H1 (cell line): ENCODE data around the gene DUSP7. TPM values are rescaled to one million over a fixed set of nuclear protein-coding genes. Genes with fewer than 3 reads are reported as not detected.

ENCODE experiments used
- CTCF ChIA-PET: fragments of 300-600 bp; sonication (Branson Sonifier 250); formaldehyde crosslinking; loops from one replicate; lab custom pipeline; 2021; ENCODE audit not compliant: partially characterized antibody; lab: Charles Lee
- POLR2A ChIA-PET: fragments of 300-600 bp; sonication (Branson Sonifier 250); formaldehyde crosslinking; loops from one replicate; lab custom pipeline; 2021; ENCODE audit warnings: inconsistent platforms; ENCODE audit not compliant: partially characterized antibody; lab: Charles Lee
- DNase-seq, 2 experiments: peaks; one replicate each; pipeline versions ENCODE4 v3.0.0 to v3.0.0-alpha.2; 2010 to 2022; ENCODE audit warnings: low spot score in 2 of 2, low read depth in 1 of 2, mixed read lengths in 1 of 2
- FAIRE-seq: peaks from 2 replicates; lab custom pipeline; 2011; peaks lifted over from hg19 to GRCh38; lab: Jason Lieb, UNC
- H2AFZ ChIP-seq: 2 replicates; pipeline ENCODE4 v1.8.1; 2012; ENCODE audit warnings: low read length, inconsistent platforms
- H2AK5ac ChIP-seq: 2 replicates; pipeline ENCODE4 v1.6.1; 2013; ENCODE audit warnings: low read depth, low read length
- H2BK120ac ChIP-seq: replicated peaks from 2 replicates; pipeline ENCODE3; 2013; ENCODE audit warnings: low read depth, low read length, inconsistent platforms
- H2BK12ac ChIP-seq: 2 replicates; pipeline ENCODE4 v1.6.1; 2013; ENCODE audit warnings: low read depth, low read length
- H2BK15ac ChIP-seq: 2 replicates; pipeline ENCODE4 v1.6.1; 2013; ENCODE audit warnings: low read length
- H2BK20ac ChIP-seq: 2 replicates; pipeline ENCODE4 v1.6.1; 2013; ENCODE audit warnings: low read length
- H2BK5ac ChIP-seq: 2 replicates; pipeline ENCODE4 v1.6.1; 2013; ENCODE audit warnings: low read depth, low read length
- H3K14ac ChIP-seq: 2 replicates; pipeline ENCODE4 v1.6.1; 2013; ENCODE audit warnings: inconsistent platforms; ENCODE audit not compliant: insufficient read length
- H3K18ac ChIP-seq: 2 replicates; pipeline ENCODE4 v1.6.1; 2013; ENCODE audit warnings: low read length; ENCODE audit errors: extremely low read depth
- H3K23ac ChIP-seq: 2 replicates; pipeline ENCODE4 v1.6.1; 2013; ENCODE audit warnings: inconsistent platforms; ENCODE audit not compliant: insufficient read length
- H3K23me2 ChIP-seq: 2 replicates; pipeline ENCODE4 v1.6.1; 2013; ENCODE audit warnings: low read depth, low read length
- H3K27ac ChIP-seq: 2 replicates; pipeline ENCODE4 v1.6.1; 2011; ENCODE audit warnings: low read depth, low read length, inconsistent platforms
- H3K27me3 ChIP-seq, 4 experiments: replicated peaks in 1 of 4; 1 replicate in 1 of 4; 2 replicates in 3 of 4; pipeline versions ENCODE4 v1.6.1 to v1.8.1; 2011 to 2013; ENCODE audit warnings: low read length in 3 of 4, mild to moderate bottlenecking in 3 of 4, inconsistent platforms in 2 of 4, mixed read lengths in 2 of 4, moderate library complexity in 1 of 4; ENCODE audit not compliant: control insufficient read depth in 3 of 4, insufficient read depth in 3 of 4; ENCODE audit errors: extremely low read depth in 1 of 4
- H3K36me3 ChIP-seq, 4 experiments: 2 replicates each; pipeline versions ENCODE4 v1.6.1 to v1.8.1; 2011 to 2013; ENCODE audit warnings: mild to moderate bottlenecking in 4 of 4, low read length in 3 of 4, moderate library complexity in 2 of 4, control low read depth in 1 of 4, inconsistent platforms in 1 of 4; ENCODE audit not compliant: insufficient read depth in 4 of 4, control insufficient read depth in 2 of 4
- H3K4ac ChIP-seq: replicated peaks from 2 replicates; pipeline ENCODE3; 2013; ENCODE audit warnings: low read length, low read depth, mixed read lengths, inconsistent platforms; ENCODE audit not compliant: insufficient read length
- H3K4me1 ChIP-seq, 4 experiments: replicated peaks in 1 of 4; 1 replicate in 1 of 4; 2 replicates in 3 of 4; pipeline versions ENCODE4 v1.6.1 to v1.8.1; 2011 to 2013; ENCODE audit warnings: low read length in 3 of 4, inconsistent platforms in 2 of 4, mixed read lengths in 1 of 4; ENCODE audit not compliant: insufficient read depth in 4 of 4, control insufficient read depth in 3 of 4
- H3K4me2 ChIP-seq, 2 experiments: 2 replicates each; pipeline versions ENCODE4 v1.6.1 to v1.8.1; 2011 to 2013; ENCODE audit warnings: low read depth in 2 of 2, low read length in 2 of 2, control low read depth in 1 of 2, inconsistent platforms in 1 of 2, mild to moderate bottlenecking in 1 of 2; ENCODE audit not compliant: insufficient read depth in 1 of 2
- H3K4me3 ChIP-seq, 4 experiments: fragments of 200-600, 300-600 bp in 1 of 4; sonication (generic), shearing (Covaris generic), sonication (Bioruptor Twin) in 1 of 4; 2 replicates each; pipeline versions ENCODE4 v1.5.1 to v1.8.1; 2011 to 2016; ENCODE audit warnings: low read length in 4 of 4, low read depth in 3 of 4, control low read depth in 2 of 4, inconsistent platforms in 2 of 4, mild to moderate bottlenecking in 2 of 4, mixed read lengths in 1 of 4, moderate library complexity in 1 of 4; ENCODE audit not compliant: insufficient read depth in 2 of 4; ENCODE audit errors: extremely low read depth in 1 of 4
- H3K56ac ChIP-seq: replicated peaks from 2 replicates; pipeline ENCODE3; 2013; ENCODE audit warnings: low read depth, mild to moderate bottlenecking, mixed read lengths, low read length, inconsistent platforms; ENCODE audit not compliant: insufficient read length
- H3K79me1 ChIP-seq: 2 replicates; pipeline ENCODE4 v1.6.1; 2013; ENCODE audit warnings: low read depth, low read length, control low read depth
- H3K79me2 ChIP-seq, 2 experiments: 2 replicates each; pipeline versions ENCODE4 v1.6.1 to v1.8.1; 2012 to 2013; ENCODE audit warnings: low read length in 2 of 2, mild to moderate bottlenecking in 2 of 2, inconsistent platforms in 1 of 2; ENCODE audit not compliant: insufficient read depth in 2 of 2, control insufficient read depth in 1 of 2
- H3K9ac ChIP-seq, 4 experiments: replicated peaks in 1 of 4; 1 replicate in 1 of 4; 2 replicates in 3 of 4; pipeline versions ENCODE4 v1.6.1 to v1.8.1; 2011 to 2013; ENCODE audit warnings: low read depth in 3 of 4, low read length in 3 of 4, control low read depth in 2 of 4, mild to moderate bottlenecking in 2 of 4, moderate library complexity in 2 of 4, inconsistent platforms in 1 of 4; ENCODE audit errors: extremely low read depth in 1 of 4
- H3K9me3 ChIP-seq, 2 experiments: 2 replicates each; pipeline versions ENCODE4 v1.6.1 to v1.8.1; 2012 to 2013; ENCODE audit warnings: mild to moderate bottlenecking in 2 of 2, moderate library complexity in 2 of 2, control low read depth in 1 of 2, inconsistent platforms in 1 of 2, low read depth in 1 of 2, low read length in 1 of 2, mixed read lengths in 1 of 2; ENCODE audit not compliant: insufficient read depth in 2 of 2
- H4K20me1 ChIP-seq, 2 experiments: replicated peaks in 1 of 2; 2 replicates each; pipeline versions ENCODE3 to v1.8.1; 2011 to 2013; ENCODE audit warnings: inconsistent platforms in 2 of 2, low read length in 2 of 2, mild to moderate bottlenecking in 1 of 2; ENCODE audit not compliant: insufficient read depth in 2 of 2, control insufficient read depth in 1 of 2
- H4K5ac ChIP-seq: 2 replicates; pipeline ENCODE4 v1.6.1; 2013; ENCODE audit warnings: low read length, low read depth, mixed read lengths, inconsistent platforms; ENCODE audit not compliant: insufficient read length
- H4K8ac ChIP-seq: 2 replicates; pipeline ENCODE4 v1.8.0; 2013; ENCODE audit warnings: mild to moderate bottlenecking, moderate library complexity, low read length, inconsistent platforms; ENCODE audit not compliant: insufficient read depth; ENCODE audit errors: extremely low read depth
- H4K91ac ChIP-seq: replicated peaks from 2 replicates; pipeline ENCODE3; 2013; ENCODE audit warnings: low read length, mixed read lengths, inconsistent platforms; ENCODE audit not compliant: insufficient read length
- FOSL1 ChIP-seq: IDR thresholded peaks from 2 replicates; pipeline ENCODE4 v1.6.1; 2011; ENCODE audit warnings: mild to moderate bottlenecking, low read depth, low read length, moderate library complexity; ENCODE audit not compliant: insufficient read depth
- NANOG ChIP-seq: IDR thresholded peaks from 2 replicates; pipeline ENCODE4 v1.6.1; 2011; ENCODE audit warnings: low read length, low read depth, mild to moderate bottlenecking, inconsistent platforms; ENCODE audit not compliant: insufficient read depth, poor library complexity, severe bottlenecking
- RFX5 ChIP-seq: IDR thresholded peaks from 2 replicates; pipeline ENCODE4 v1.6.1; 2011; ENCODE audit warnings: low read depth, low read length, improper control_type of control experiment, borderline replicate concordance
- SP2 ChIP-seq: IDR thresholded peaks from 2 replicates; pipeline ENCODE4 v1.6.1; 2012; ENCODE audit warnings: mild to moderate bottlenecking, low read length, inconsistent platforms
- SUZ12 ChIP-seq: fragments of 200-600 bp; sonication (generic); IDR thresholded peaks from 2 replicates; pipeline ENCODE4 v1.6.1; 2012; ENCODE audit warnings: mild to moderate bottlenecking, inconsistent platforms, low read length, moderate library complexity, mixed read lengths
- WGBS, 2 experiments: shearing (Covaris generic) in 1 of 2; methylation state at CpG; one replicate each; pipeline versions ENCODE4 v1.1.6 to v1.1.7; 2013 to 2015; ENCODE audit warnings: low lambda C conversion rate in 2 of 2, mixed read lengths in 2 of 2, inconsistent platforms in 1 of 2, low coverage in 1 of 2, missing lambda C conversion rate in 1 of 2; ENCODE audit not compliant: insufficient replicate concordance in 2 of 2, insufficient coverage in 1 of 2, insufficient read length in 1 of 2; ENCODE audit errors: extremely low coverage in 1 of 2, missing lambda C conversion rate in 1 of 2; 5-methylcytosine and 5-hydroxymethylcytosine counted together
- polyA plus RNA-seq, 7 experiments: library from polyadenylated mRNA; depleted of rRNA in 3 of 7; stranded (reverse) in 5 of 7; unstranded in 2 of 7; fragments of >200 nt in 5 of 7; fragments of 200-250 nt in 2 of 7; gene quantifications; 1 replicate in 5 of 7; 2 replicates in 1 of 7; 4 replicates in 1 of 7; pipeline versions ENCODE4 v1.2.1 to v1.2.3, GENCODE V29; 2011 to 2013; ENCODE audit warnings: missing spikeins in 2 of 7, mixed read lengths in 2 of 7
- total RNA-seq: library from RNA; stranded (reverse); fragmentation: NEBNext Ultra II Directional; extraction: Animal tissue kit (Norgen Biotek cat#: 25700); gene quantifications from 2 replicates; pipeline ENCODE4 v1.2.1, GENCODE V29; 2021
- TF ChIP-seq, protein P1 (sequence below): IDR thresholded peaks from 2 replicates; pipeline ENCODE4 v1.6.1; 2012; ENCODE audit warnings: low read length, inconsistent platforms

Gene DUSP7
- total and polyA plus RNA-seq, 2 of the 8 experiments (the other 6 are each of a cell fraction or from before 2014, with no cell fraction given) = 19.4 to 24.9 TPM

DNA sequence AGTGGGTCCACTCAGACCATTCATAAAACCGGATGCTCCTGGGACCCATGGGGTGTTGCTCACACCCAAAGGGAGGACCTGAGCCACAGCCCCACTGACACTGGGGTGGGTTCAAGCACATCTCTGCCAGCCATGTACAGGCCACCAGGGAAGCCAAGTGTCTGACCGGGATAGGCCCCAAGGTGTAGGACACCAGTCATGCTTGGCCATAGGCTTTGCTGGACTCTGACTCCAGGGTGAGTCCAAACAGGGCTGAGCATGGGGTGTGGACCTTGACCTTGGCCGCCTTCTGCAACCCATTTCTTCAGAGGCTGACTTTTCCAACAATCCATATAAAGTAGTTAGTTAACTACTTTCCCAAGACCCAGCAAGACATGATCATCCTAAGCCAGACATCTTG is 31.4 kb upstream of the DUSP7 start:
- no peak overlapping the region for H3K27ac ChIP-seq
- no peak for TF ChIP-seq SP2
- TF ChIP-seq, protein P1, sequence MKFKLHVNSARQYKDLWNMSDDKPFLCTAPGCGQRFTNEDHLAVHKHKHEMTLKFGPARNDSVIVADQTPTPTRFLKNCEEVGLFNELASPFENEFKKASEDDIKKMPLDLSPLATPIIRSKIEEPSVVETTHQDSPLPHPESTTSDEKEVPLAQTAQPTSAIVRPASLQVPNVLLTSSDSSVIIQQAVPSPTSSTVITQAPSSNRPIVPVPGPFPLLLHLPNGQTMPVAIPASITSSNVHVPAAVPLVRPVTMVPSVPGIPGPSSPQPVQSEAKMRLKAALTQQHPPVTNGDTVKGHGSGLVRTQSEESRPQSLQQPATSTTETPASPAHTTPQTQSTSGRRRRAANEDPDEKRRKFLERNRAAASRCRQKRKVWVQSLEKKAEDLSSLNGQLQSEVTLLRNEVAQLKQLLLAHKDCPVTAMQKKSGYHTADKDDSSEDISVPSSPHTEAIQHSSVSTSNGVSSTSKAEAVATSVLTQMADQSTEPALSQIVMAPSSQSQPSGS = no peak
- no peak for TF ChIP-seq RFX5
- TF ChIP-seq FOSL1 = no peak
- no peak for TF ChIP-seq SUZ12
- no peak for TF ChIP-seq NANOG
- H3K79me2 ChIP-seq = no peaks in the 10 kb centered on the region
- H3K56ac ChIP-seq = no peak overlapping the region
- no peak overlapping the region for H4K91ac ChIP-seq
- no peak overlapping the region for H3K14ac ChIP-seq
- H4K20me1 ChIP-seq = peaks cover 5 to 7% of the 10 kb centered on the region in 2 experiments
- no peak overlapping the region for H2BK20ac ChIP-seq
- no peak overlapping the region for H4K8ac ChIP-seq
- H3K23me2 ChIP-seq = no peaks in the 10 kb centered on the region
- H3K79me1 ChIP-seq = no peaks in the 10 kb centered on the region; the same call in 1 of the 2 replicates
- peaks cover 0 to 2% (median 0%) of the 10 kb centered on the region in 4 experiments; a peak in 1 of 8 replicates for H3K36me3 ChIP-seq
- no peaks in the 10 kb centered on the region for H3K27me3 ChIP-seq
- H2BK15ac ChIP-seq = no peak overlapping the region
- H3K9me3 ChIP-seq = no peaks in the 10 kb centered on the region
- H4K5ac ChIP-seq = no peak overlapping the region
- 80% methylated on average over 3 of the region's 3 CpGs; no CpG with 5 or more reads in 1 of the 2 experiments for WGBS, 2 experiments
- H2BK12ac ChIP-seq = no peak overlapping the region
- H3K18ac ChIP-seq = no peak overlapping the region
- H2AFZ ChIP-seq = no peak overlapping the region
- DNase-seq = no peak
- FAIRE-seq = no peak
- peaks cover 0 to 4% (median 0%) of the 10 kb centered on the region in 4 experiments; a peak in 2 of 7 replicates for H3K4me1 ChIP-seq
- no peak overlapping the region for H3K23ac ChIP-seq
- CTCF ChIA-PET = interaction anchor here (0.6 to 14.6 kb wide), 15 partner anchors 9 to 144 kb away, joined by 3 to 168 read pairs (median 6); no protein-coding TSS in a partner anchor
- POLR2A ChIA-PET = interaction anchor here (0.9 to 2.3 kb wide), 4 partner anchors 11 to 93 kb away, joined by 3 to 7 read pairs (median 3); no protein-coding TSS in a partner anchor
- no peak overlapping the region for H3K4me2 ChIP-seq
- H2BK120ac ChIP-seq = no peak overlapping the region
- H2BK5ac ChIP-seq = no peak overlapping the region
- no peak overlapping the region for H2AK5ac ChIP-seq
- H3K9ac ChIP-seq = no peak overlapping the region
- H3K4ac ChIP-seq = no peak overlapping the region
- H3K4me3 ChIP-seq = no peak overlapping the region
